GM18909 (cell line): ENCODE results near the gene SPDYE9.
"Not testable (repeated sequence)": the region's sequence is repeated elsewhere in the genome, so short reads cannot be mapped to it uniquely, and the experiment has no call there.

ENCODE experiments used
- ATAC-seq: cut with Tn5 transposase; IDR thresholded peaks from one replicate; pipeline ENCODE4 v1.9.1; 2021; ENCODE audit warnings: mild to moderate bottlenecking; ENCODE audit not compliant: unreplicated experiment, poor library complexity

Gene SPDYE9

DNA sequence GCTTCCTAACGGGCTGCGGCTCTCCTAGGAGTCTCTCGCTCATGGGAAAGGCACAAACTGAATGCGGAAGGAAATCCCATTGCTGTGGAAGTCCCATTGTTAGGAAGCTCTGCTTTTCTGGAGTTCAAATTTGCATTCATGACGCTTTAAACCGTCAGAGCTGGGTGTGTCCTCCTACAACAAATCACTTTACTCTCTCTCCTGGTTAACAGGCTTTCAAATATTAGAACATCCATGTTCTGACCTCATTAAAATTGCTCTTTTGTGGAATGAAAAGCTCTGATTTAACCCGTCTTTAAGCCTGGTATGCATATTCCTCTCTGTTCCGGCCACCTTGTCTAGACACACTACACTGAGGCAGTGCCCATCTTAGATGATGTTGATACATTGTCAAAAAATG is at the start of gene SPDYE9:
Gene SPDYE9, minus strand, starts transcription at position 101 of the 400 bp plus-strand sequence. CDS start 1,800 bp downstream, outside the sequence.
- ATAC-seq, result not testable (repeated sequence)

GRCh38 chr7:73134866-73135265 is 49.0 kb upstream of the SPDYE9 start:
- not testable (repeated sequence) for ATAC-seq

- ATAC-seq, result not testable (repeated sequence)
Measured at GRCh38 chr7:73132651-73133217, 46.9 kb upstream of the SPDYE9 start.

GRCh38 chr7:73130612-73131011 is 44.8 kb upstream of the SPDYE9 start:
- ATAC-seq, result not testable (repeated sequence)

GRCh38 chr7:73124126-73124525 is 38.3 kb upstream of the SPDYE9 start:
- ATAC-seq, result peak; percentile 29

DNA sequence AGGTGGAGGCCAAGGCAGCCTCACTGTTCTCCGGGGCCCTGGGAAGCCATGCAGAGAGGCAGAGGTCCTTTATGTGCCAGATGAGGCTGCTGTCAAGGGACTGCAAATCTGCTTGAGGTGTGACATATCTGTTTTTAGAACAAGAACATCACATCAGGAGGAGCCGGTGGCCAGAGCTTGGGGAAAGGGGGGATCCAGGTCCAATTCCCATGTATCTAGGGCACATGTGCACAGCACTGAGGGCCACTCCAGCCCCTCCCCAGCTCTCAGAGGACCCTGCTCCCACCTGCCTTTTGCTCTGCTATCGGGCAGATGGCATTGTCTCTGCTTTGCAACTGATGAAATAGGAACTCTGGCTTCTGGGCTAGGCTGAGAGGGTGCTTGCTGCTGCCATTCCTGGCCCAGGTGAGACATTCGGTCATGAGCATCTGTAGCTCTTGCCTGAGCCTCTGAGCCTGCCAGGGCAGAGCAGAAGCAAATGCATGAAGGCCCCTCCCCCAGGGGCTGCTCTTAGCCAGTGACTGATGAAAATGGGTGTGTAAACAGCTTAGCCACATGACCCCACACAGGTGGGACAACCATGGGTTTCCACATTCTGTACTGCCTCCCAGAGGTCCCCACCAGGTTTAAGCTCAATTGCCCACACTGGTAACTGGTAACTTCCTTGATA is 37.1 kb upstream of the SPDYE9 start:
- ATAC-seq, result not testable (repeated sequence)

- not testable (repeated sequence) for ATAC-seq
Measured at GRCh38 chr7:73118155-73118554, 32.3 kb upstream of the SPDYE9 start.

DNA sequence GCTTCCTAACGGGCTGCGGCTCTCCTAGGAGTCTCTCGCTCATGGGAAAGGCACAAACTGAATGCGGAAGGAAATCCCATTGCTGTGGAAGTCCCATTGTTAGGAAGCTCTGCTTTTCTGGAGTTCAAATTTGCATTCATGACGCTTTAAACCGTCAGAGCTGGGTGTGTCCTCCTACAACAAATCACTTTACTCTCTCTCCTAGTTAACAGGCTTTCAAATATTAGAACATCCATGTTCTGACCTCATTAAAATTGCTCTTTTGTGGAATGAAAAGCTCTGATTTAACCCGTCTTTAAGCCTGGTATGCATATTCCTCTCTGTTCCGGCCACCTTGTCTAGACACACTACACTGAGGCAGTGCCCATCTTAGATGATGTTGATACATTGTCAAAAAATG is 28.0 kb downstream of the SPDYE9 start, which contains the start of gene SPDYE11:
Gene SPDYE11, minus strand, starts transcription at position 101 of the 400 bp plus-strand sequence. CDS start 1,800 bp downstream, outside the sequence.
- not testable (repeated sequence) for ATAC-seq

- ATAC-seq, result not testable (repeated sequence)
Measured at GRCh38 chr7:73029666-73030065, 56.2 kb downstream of the SPDYE9 start, which contains the start of gene SPDYE8. Gene SPDYE8, minus strand, starts transcription at chr7:73029766. Its CDS starts 1,800 bp downstream, at chr7:73027966.
